ENCODE data around the gene YTHDC1. TPM values are rescaled to one million over a fixed set of nuclear protein-coding genes. Genes with fewer than 3 reads are reported as not detected.

The YTHDC1 gene
- total and polyA plus RNA-seq, 4 donors = 85.4 to 101 (median 89.6) TPM

Small RNA genes lying within 50 kb of the gene (small RNA-seq; reads per million reads assigned to genes)
- not detected for gene MT2P1 (ENCODE audit: low replicate concordance)

Other genes with a start within 250 kb of the YTHDC1 start
- not detected for gene TMPRSS11F, start 220.2 kb downstream of the YTHDC1 start, total RNA-seq
- under 1 TPM in 1 of 2 donors, not detected in 1; 0.16 TPM for gene TMPRSS11F, start 220.2 kb downstream of the YTHDC1 start, polyA plus RNA-seq (ENCODE audit: insufficient read length in 2 of 2)
- not detected for gene TMPRSS11B, start 104.4 kb downstream of the YTHDC1 start, total RNA-seq
- under 1 TPM in 1 of 2 donors, not detected in 1; 0.06 TPM for gene TMPRSS11B, start 104.4 kb downstream of the YTHDC1 start, polyA plus RNA-seq (ENCODE audit: insufficient read length in 2 of 2)
- gene TMPRSS11E, start 97.4 kb upstream of the YTHDC1 start, total RNA-seq = not detected
- not detected for gene TMPRSS11E, start 97.4 kb upstream of the YTHDC1 start, polyA plus RNA-seq (ENCODE audit: insufficient read length in 2 of 2)
- gene UGT2B17, start 226.2 kb upstream of the YTHDC1 start, total RNA-seq = not detected
- gene UGT2B17, start 226.2 kb upstream of the YTHDC1 start, polyA plus RNA-seq (ENCODE audit: insufficient read length in 2 of 2) = not detected